ENCODE data around the gene SOX6.

SOX6 gene

GRCh38 chr11:16136792-16137390 is 219.5 kb downstream of the SOX6 start:
- DNase-seq = no peak

GRCh38 chr11:16133867-16134266 is 222.5 kb downstream of the SOX6 start:
- DNase-seq = no peak

DNA sequence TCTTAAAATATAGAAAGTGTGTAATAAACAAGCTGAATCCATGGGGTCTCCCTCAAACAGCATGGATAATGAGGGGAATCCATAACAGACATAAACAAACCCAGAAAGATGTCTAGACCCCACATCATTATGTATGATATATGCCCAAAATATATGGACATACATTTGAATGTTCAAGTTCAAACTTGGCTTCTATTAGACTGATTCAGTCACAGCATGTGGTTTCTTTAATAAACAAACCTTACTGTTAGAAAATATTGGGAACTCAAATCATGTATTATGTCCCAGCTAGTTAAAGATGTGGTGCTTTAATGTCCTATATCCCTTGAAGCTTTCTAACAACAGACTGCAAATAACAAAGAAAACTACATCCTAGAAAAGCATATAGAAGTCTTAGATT is 228.6 kb downstream of the SOX6 start:
- no peak for DNase-seq

- DNase-seq = no peak
Measured at GRCh38 chr11:16126362-16126761, 230.0 kb downstream of the SOX6 start.

- no peak for DNase-seq
Measured at GRCh38 chr11:16125796-16126195, 230.6 kb downstream of the SOX6 start.

- no peak for DNase-seq
Measured at GRCh38 chr11:16124390-16124789, 232.0 kb downstream of the SOX6 start.

GRCh38 chr11:16121853-16122252 is 234.5 kb downstream of the SOX6 start:
- no peak for DNase-seq

GRCh38 chr11:16120008-16120407 is 236.3 kb downstream of the SOX6 start:
- DNase-seq = no peak

DNA sequence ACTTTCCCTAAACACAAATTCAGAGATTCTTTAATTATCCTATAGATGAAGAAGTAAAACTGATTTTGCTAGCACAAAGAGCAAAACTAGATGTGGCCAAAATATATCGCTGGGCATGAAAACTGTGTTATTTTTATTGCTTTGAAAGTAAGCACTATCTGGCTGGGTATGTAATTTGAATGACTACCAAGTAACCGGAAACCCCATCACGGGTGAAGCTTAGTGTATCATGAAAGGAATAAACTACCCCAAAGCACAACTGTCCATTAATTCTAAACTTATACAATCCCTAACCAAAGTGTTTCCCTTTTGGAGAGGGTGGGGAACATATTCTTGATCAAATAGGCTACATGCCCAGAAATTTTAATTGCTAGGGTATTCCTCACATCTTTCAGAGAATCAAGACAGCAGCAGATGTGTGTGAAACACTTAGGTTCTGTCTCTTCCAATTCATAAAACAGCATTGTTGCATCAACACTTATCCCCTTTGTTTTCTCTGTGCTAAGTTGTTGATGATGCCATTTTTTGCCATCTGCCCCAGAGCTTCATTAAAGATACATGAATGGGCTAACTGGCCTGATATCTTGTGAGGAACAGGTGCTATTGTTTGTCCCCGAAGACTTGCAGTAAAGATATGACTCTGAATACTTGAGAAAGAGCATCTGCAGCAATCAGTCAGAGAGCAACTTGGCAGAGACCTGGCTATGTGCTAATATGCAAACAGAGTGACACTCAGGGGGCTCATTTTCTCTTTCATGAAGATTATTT is 238.2 kb downstream of the SOX6 start:
- DNase-seq = peak; percentile 26

- no peak for DNase-seq
Measured at GRCh38 chr11:16114978-16115871, 241.1 kb downstream of the SOX6 start.

DNA sequence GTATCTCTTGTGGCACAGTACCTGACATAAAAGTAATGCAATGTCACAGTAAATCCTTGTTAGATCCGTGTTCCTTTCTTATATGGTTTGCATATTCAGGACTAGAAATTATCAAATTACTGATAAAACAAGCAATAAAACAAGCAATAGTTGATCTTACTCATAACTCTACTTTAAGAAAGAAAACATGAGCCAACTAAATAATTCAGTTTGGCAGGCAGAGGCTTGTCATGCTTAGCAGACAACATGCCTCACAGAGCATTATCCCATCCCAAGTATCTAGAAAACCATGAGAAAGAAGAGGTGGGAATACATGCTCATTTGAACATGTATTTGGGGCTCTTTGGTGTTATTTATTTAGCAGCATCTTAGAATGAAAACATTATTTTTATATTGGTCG is 241.9 kb downstream of the SOX6 start:
- DNase-seq = no peak

DNA sequence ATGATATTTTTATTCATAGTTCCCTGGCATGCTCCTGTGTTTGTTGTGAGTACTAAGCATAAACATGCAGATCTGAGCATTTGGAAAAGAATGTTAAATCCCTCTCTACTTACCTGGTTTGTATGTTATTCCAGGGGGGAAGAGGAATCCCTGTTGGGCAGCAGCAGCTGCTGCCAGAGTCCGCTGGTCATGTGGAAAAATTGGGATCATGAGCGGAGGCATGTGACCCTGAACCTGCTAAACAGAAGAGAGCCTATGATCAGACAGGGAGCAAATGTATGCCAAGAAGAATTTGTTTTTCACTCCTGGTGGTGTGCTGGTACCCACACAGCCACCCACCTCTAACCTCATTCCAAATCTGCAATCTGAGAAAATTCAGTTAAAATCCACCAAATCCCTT is 244.7 kb downstream of the SOX6 start:
- no peak for DNase-seq

- DNase-seq = no peak
Measured at GRCh38 chr11:16110886-16111285, 245.5 kb downstream of the SOX6 start.

- no peak for DNase-seq
Measured at GRCh38 chr11:16099343-16099900, 256.9 kb downstream of the SOX6 start.

- no peak for DNase-seq
Measured at GRCh38 chr11:16098526-16099205, 257.7 kb downstream of the SOX6 start.

- no peak for DNase-seq
Measured at GRCh38 chr11:16097543-16097942, 258.8 kb downstream of the SOX6 start.

GRCh38 chr11:16096336-16096735 is 260.0 kb downstream of the SOX6 start:
- DNase-seq = no peak

GRCh38 chr11:16095756-16096155 is 260.6 kb downstream of the SOX6 start:
- no peak for DNase-seq

DNA sequence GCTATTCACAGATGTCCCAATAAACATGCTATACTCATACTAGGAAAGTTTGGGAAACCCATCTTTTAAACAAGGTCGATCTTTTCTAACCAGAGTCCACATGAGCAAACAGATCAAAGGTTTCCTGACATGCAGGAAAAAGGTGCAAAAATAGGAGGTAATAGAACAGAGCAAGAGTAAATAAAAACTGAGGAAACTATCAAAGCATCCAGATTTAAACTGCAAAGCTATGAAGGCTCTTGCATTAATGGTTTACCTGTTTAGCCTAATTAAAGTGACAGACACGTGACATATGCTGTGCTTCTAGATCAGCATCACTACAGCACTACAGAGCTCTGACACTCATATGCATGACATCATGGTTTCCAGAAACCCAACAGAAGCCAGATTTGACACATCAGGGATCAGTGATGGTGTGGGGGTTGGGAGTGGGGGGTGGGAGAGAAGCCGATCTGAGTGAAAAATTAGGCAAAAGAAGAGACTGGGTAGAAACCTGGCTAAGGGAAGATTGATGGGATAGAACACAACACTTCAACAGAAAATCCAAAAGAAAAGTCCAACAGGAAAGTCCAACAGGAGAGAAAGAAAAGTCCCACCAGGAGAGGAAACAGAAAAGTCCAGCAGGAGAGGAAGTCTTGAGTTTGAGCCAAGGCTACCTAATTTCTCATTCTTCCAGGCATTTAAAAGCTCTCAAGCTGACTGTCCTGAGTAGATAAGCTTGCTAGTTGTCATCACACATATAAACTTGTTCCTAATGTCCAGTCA is 262.3 kb downstream of the SOX6 start:
- DNase-seq = no peak

GRCh38 chr11:16091862-16092261 is 264.5 kb downstream of the SOX6 start:
- DNase-seq = no peak

DNA sequence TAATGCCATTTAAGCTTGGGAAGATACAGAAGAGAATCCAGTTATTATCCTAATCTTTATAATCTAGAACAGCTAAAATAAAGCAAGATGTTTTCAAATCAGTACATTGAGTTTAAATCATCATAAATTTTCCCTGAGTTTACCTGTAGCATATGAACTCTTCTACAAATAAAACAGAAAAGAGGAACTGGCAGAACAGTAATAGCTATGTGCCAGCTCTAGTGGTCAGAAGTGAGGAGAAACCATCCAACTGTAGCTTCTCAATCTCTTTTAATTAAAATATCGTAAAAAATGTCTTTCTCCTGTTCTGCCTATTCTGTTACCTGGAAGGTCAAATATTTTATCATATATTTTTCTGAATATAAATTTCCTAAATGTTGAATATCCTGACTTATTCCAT is 266.9 kb downstream of the SOX6 start:
- DNase-seq = no peak

DNA sequence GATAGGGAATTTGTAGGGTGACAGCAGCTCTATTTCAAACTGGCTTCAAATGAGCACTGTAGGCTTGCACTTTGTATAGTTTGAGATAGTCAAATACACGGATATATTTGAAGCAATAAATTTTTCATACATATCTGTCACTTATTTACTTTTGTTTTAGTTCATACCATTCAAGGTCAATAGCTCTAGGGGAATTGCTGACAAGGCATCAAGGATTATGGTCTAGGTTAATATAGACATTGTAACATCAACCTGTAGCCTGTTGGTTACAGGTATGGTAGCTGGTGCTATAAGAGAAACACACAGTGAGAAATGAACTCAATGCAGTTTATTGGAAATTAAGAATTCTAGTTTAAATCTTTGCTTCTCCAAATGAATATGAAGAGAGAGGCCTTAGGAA is 267.6 kb downstream of the SOX6 start:
- no peak for DNase-seq
